Keratinocyte (primary cell): ENCODE measurements around the gene SPECC1. TPM values are rescaled to one million over a fixed set of nuclear protein-coding genes. Genes with fewer than 3 reads are reported as not detected.

Experiments
- DNase-seq: peaks from one replicate; pipeline ENCODE4 v3.0.0-alpha.2; 2011; ENCODE audit warnings: low read depth, missing footprints, low spot score
- FAIRE-seq: peaks from 2 replicates; lab custom pipeline; 2011; peaks lifted over from hg19 to GRCh38; lab: Jason Lieb, UNC
- H2AFZ ChIP-seq: 2 replicates; pipeline ENCODE4 v1.6.0; 2012; ENCODE audit warnings: low read length, control low read depth, inconsistent platforms; ENCODE audit not compliant: control insufficient read depth
- H3K27ac ChIP-seq: 2 replicates; pipeline ENCODE4 v1.5.1; 2011; ENCODE audit warnings: low read length; ENCODE audit not compliant: control insufficient read depth, insufficient read depth
- H3K27me3 ChIP-seq: 3 replicates; pipeline ENCODE4 v1.6.0; 2011; ENCODE audit warnings: low read length; ENCODE audit not compliant: control insufficient read depth, insufficient read depth; ENCODE audit errors: extremely low read depth
- H3K36me3 ChIP-seq, 2 experiments: 2 replicates in 1 of 2; 3 replicates in 1 of 2; pipeline ENCODE4 v1.5.1; 2011; ENCODE audit warnings: low read length in 2 of 2, mild to moderate bottlenecking in 1 of 2; ENCODE audit not compliant: control insufficient read depth in 2 of 2, insufficient read depth in 2 of 2; ENCODE audit errors: extremely low read depth in 1 of 2
- H3K4me1 ChIP-seq: 3 replicates; pipeline ENCODE4 v1.5.1; 2011; ENCODE audit warnings: low read length; ENCODE audit not compliant: control insufficient read depth, insufficient read depth; ENCODE audit errors: extremely low read depth
- H3K4me2 ChIP-seq: 3 replicates; pipeline ENCODE4 v1.6.0; 2011; ENCODE audit warnings: low read depth, low read length; ENCODE audit not compliant: control insufficient read depth, insufficient read depth; ENCODE audit errors: extremely low read depth
- H3K4me3 ChIP-seq, 3 experiments: fragments of 200-600 bp in 1 of 3; sonication (generic) in 1 of 3; 2 replicates in 2 of 3; 3 replicates in 1 of 3; pipeline ENCODE4 v1.5.1; 2011 to 2016; ENCODE audit warnings: low read length in 3 of 3, mild to moderate bottlenecking in 3 of 3, control low read depth in 2 of 3, inconsistent platforms in 1 of 3, low read depth in 1 of 3, mixed read lengths in 1 of 3, mixed run types in 1 of 3, moderate library complexity in 1 of 3; ENCODE audit not compliant: control insufficient read depth in 2 of 3, insufficient read depth in 2 of 3; ENCODE audit errors: extremely low read depth in 1 of 3
- H3K79me2 ChIP-seq: 2 replicates; pipeline ENCODE4 v1.6.0; 2012; ENCODE audit warnings: low read length; ENCODE audit not compliant: control insufficient read depth, insufficient read depth
- H3K9ac ChIP-seq: 3 replicates; pipeline ENCODE4 v1.6.0; 2011; ENCODE audit warnings: low read length; ENCODE audit not compliant: control insufficient read depth, insufficient read depth; ENCODE audit errors: extremely low read depth
- H3K9me1 ChIP-seq: 3 replicates; pipeline ENCODE4 v1.6.0; 2011; ENCODE audit warnings: low read length; ENCODE audit not compliant: control insufficient read depth, insufficient read depth; ENCODE audit errors: extremely low read depth
- H3K9me3 ChIP-seq: 2 replicates; pipeline ENCODE4 v1.5.1; 2012; ENCODE audit warnings: low read depth, low read length; ENCODE audit not compliant: control insufficient read depth
- H4K20me1 ChIP-seq: 3 replicates; pipeline ENCODE4 v1.6.0; 2011; ENCODE audit warnings: low read length; ENCODE audit not compliant: control insufficient read depth, insufficient read depth; ENCODE audit errors: extremely low read depth
- CTCF ChIP-seq, 3 experiments: IDR thresholded peaks in 1 of 3; conservative IDR thresholded peaks in 1 of 3; optimal IDR thresholded peaks in 1 of 3; 2 replicates in 2 of 3; 3 replicates in 1 of 3; pipeline versions ENCODE3 to v1.5.1; 2011; ENCODE audit warnings: low read length in 3 of 3, mild to moderate bottlenecking in 3 of 3, moderate library complexity in 2 of 3, control low read depth in 1 of 3, inconsistent platforms in 1 of 3; ENCODE audit not compliant: insufficient read depth in 2 of 3; ENCODE audit errors: extremely low read depth in 1 of 3
- EZH2 ChIP-seq: IDR thresholded peaks from one replicate; pipeline ENCODE4 v1.6.1; 2012; ENCODE audit warnings: inconsistent platforms, mild to moderate bottlenecking, low read length, moderate library complexity
- dilution Hi-C: fragments of 300-500 bp; cut with MboI; formaldehyde crosslinking; loops from one replicate; pipeline ENCODE4 v1.7.0; 2020; ENCODE audit warnings: low sequenced_read_pairs; ENCODE audit not compliant: extremely low pct_ligation_motif_present
- polyA plus RNA-seq, 5 experiments: library from polyadenylated mRNA; depleted of rRNA in 3 of 5; stranded (reverse) in 3 of 5; stranded (forward) in 1 of 5; unstranded in 1 of 5; fragments of >200 nt; gene quantifications; 1 replicate in 1 of 5; 2 replicates in 3 of 5; 3 replicates in 1 of 5; pipeline versions ENCODE4 v1.2.1 to v1.2.3, GENCODE V29; 2011 to 2012; ENCODE audit warnings: missing spikeins in 2 of 5, low read depth in 1 of 5, low replicate concordance in 1 of 5

Gene SPECC1
- polyA plus RNA-seq, 1 donor (not counting 4 experiments of a cell fraction or from before 2014, with no cell fraction given): 20.9 TPM

- Histone ChIP-seq H3K4me1 (peaks cover 20% of the 10 kb centered on the region), H3K27ac (no peak overlapping the region), H3K79me2 (peaks cover 3% of the 10 kb centered on the region), H3K4me2 (no peak overlapping the region), H3K27me3 (no peaks in the 10 kb centered on the region), H3K9me1 (no peaks in the 10 kb centered on the region), H2AFZ (no peak overlapping the region), H3K36me3 (peaks cover 15 to 18% of the 10 kb centered on the region in 2 experiments), H3K9ac (no peak overlapping the region), H3K4me3 (no peak overlapping the region), H4K20me1 (no peaks in the 10 kb centered on the region), H3K9me3 (no peaks in the 10 kb centered on the region)
- DNase-seq: no peak
- no peak for FAIRE-seq
- TF ChIP-seq CTCF (optimal IDR thresholded peaks at IDR 0.05 in 1 of 3, IDR thresholded peaks at IDR 0.05 in 1 of 3, conservative IDR thresholded peaks at IDR 0.05 in 1 of 3; ENCODE audit: extremely low read depth in 1 of 3, insufficient read depth in 2 of 3, low read length in 3 of 3): no peak
- dilution Hi-C loops: no loop called here
Measured at GRCh38 chr17:20228410-20228809, 219.3 kb downstream of the SPECC1 start.

DNA sequence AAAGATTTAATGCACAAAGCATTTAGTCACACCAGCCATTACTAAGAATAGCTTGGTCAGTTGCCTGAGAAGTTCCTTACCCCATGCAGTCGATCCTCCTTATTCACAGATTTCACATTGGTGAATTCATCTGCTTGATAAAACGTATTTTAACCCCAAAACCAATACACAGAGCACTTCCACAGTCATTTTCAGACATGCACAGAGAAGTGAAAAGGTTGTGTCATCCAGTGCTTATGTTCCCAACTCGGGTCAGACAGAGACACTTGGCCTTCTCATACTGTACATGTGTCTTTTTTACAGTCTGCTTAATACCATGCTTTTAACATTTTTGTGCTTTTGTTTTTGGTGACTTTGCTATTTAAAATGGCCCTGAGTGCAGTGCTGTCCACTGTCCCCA is 219.7 kb downstream of the SPECC1 start:
- Histone ChIP-seq H3K9me3 (no peaks in the 10 kb centered on the region), H3K36me3 (peaks cover 15 to 18% of the 10 kb centered on the region in 2 experiments), H3K79me2 (peaks cover 2% of the 10 kb centered on the region), H3K4me3 (no peak overlapping the region), H3K27ac (no peak overlapping the region), H3K4me1 (peaks cover 17% of the 10 kb centered on the region), H3K9me1 (no peaks in the 10 kb centered on the region), H3K4me2 (no peak overlapping the region), H3K9ac (no peak overlapping the region), H2AFZ (no peak overlapping the region), H3K27me3 (no peaks in the 10 kb centered on the region), H4K20me1 (no peaks in the 10 kb centered on the region)
- FAIRE-seq: no peak
- no peak for DNase-seq
- no peak for TF ChIP-seq EZH2
- dilution Hi-C loops: no loop called here

DNA sequence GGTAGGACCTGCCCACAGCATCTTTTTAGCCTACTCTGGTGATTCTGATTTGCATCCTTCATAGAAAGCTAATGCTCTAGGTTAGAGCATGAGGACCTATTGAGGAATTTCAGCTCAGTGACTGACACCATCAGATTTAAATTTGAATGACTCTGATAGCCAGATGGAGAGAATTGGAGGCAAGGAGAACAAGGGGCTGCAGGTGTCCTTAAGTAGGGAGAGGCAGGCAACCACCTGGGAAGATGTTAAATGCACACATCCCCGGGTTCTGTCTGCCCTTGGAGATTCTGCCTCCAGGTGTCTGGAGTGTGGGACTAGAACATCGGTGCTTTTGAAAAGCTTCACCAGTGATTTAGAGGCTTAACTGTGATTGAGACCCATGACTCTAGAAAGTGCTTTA is 221.8 kb downstream of the SPECC1 start:
- Histone ChIP-seq H3K4me1 (no peaks in the 10 kb centered on the region), H3K27ac (no peak overlapping the region), H3K4me3 (no peak overlapping the region), H3K4me2 (no peak overlapping the region), H3K9me1 (no peaks in the 10 kb centered on the region), H3K36me3 (peaks cover 16 to 23% of the 10 kb centered on the region in 2 experiments), H3K9ac (no peak overlapping the region), H3K9me3 (no peaks in the 10 kb centered on the region), H4K20me1 (no peaks in the 10 kb centered on the region), H3K79me2 (no peaks in the 10 kb centered on the region), H2AFZ (no peak overlapping the region), H3K27me3 (no peaks in the 10 kb centered on the region)
- TF ChIP-seq EZH2: no peak
- no peak for TF ChIP-seq CTCF (optimal IDR thresholded peaks at IDR 0.05 in 1 of 3, IDR thresholded peaks at IDR 0.05 in 1 of 3, conservative IDR thresholded peaks at IDR 0.05 in 1 of 3; ENCODE audit: extremely low read depth in 1 of 3, insufficient read depth in 2 of 3, low read length in 3 of 3)
- dilution Hi-C loops: no loop called here
- DNase-seq (no peak), FAIRE-seq (no peak)
